GM12872 (cell line): ENCODE results near the gene RABGEF1.

Experiments used
- TF ChIP-seq, protein P1 (sequence below): IDR thresholded peaks from 3 replicates; pipeline ENCODE4 v1.5.1; 2011; ENCODE audit warnings: low read depth, mild to moderate bottlenecking, low read length, moderate library complexity; ENCODE audit not compliant: insufficient read depth

RABGEF1 gene

DNA sequence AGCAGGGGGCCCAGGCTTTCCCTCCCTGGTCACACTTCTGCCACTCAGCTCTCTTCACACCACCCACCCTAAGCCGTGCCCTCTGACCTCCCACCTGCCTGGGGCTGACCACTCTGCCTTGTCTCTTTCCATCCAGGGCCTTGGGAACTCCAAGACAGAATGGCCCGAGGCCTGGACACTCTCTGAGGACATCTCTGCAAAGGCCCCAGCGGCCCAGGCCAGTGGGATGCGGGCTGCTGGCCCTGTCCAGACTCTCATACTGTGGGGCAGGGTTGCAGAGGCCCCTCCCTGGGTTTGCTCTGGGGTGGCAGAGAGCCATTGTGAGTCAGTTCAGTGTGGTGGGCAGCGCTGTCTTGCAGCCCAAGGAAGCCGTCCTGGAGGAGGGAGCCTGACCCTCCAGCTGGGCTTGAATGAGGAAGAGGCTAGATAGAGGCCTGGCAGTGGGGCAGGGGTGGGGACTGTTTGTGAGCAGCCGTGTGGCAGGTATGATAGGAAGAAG is 39.9 kb upstream of the RABGEF1 start:
- TF ChIP-seq, protein P1, sequence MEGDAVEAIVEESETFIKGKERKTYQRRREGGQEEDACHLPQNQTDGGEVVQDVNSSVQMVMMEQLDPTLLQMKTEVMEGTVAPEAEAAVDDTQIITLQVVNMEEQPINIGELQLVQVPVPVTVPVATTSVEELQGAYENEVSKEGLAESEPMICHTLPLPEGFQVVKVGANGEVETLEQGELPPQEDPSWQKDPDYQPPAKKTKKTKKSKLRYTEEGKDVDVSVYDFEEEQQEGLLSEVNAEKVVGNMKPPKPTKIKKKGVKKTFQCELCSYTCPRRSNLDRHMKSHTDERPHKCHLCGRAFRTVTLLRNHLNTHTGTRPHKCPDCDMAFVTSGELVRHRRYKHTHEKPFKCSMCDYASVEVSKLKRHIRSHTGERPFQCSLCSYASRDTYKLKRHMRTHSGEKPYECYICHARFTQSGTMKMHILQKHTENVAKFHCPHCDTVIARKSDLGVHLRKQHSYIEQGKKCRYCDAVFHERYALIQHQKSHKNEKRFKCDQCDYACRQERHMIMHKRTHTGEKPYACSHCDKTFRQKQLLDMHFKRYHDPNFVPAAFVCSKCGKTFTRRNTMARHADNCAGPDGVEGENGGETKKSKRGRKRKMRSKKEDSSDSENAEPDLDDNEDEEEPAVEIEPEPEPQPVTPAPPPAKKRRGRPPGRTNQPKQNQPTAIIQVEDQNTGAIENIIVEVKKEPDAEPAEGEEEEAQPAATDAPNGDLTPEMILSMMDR: no peak

DNA sequence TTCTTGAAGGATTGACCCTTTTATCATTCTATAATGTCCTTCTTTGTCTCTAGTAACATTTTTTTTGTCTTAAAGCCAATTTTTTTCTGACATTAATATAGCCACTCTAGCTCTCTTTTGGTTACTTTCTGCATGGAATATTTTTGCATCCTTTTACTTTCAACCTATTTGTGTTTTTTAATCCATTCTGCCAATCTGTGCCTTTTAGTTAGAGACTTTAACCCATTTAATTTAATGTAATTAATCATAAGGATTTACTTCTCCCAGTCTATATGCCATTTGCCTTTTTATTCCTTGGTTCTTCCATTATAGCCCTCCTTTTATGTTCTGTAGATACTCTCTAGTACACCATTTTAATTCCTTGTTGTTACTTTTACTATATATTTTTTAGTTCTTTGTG is 32.7 kb upstream of the RABGEF1 start:
- TF ChIP-seq, protein P1: no peak

DNA sequence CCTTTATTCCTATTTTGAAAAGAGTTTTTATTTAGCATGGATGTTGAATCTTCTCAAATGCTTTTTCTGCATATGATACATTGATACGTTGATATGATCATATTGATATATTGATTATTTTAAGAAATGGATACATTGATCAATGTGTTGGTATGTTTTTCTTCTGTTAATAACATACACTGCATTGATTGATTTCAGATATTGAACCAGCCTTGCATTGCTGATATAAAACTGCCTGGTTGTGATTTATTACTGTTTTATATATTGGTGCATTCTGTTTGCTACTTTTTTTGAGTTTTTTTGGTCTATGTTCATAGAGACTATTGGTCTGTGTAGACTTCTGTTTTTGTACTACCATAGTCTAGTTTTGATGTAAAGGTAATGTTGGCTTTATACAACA is 26.8 kb upstream of the RABGEF1 start:
- TF ChIP-seq, protein P1: no peak

DNA sequence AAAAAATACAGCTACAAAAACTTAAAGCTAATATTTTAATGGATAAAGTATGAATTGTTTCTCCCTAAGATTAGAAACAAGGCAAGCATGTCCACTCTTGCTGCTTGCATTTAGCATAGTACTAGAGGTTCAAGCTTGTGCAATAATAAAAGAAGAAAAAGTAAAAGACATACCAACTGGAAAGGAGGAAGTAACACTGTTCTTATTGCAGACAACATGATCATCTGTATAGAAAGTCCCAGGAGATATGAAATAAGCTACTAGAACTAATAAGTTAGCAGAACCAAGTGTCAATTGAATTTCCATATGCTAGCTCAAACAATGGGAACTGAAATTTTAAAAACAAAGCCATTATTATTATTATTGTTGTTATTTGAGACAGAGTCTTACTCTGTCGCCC is 20.0 kb upstream of the RABGEF1 start:
- TF ChIP-seq, protein P1: no peak

DNA sequence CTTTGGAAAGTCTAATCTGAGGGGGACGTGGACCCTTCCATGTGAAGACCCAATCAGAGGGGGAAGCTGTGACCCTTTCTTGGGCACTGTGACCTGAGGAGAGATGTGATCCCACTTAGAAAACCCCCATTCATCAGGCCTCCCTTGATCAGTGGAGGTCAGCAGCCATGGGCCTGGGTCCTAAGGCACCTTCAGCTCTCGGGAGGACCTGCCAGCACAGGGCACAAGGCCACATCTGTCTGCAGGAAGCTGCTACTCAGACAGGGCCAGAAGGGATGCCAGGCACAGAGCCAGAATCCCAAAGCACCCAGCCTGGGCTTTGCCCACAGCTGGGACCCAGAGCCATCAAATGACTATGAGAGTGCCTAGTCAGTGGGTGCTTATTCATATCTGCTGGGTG is 14.7 kb upstream of the RABGEF1 start:
- TF ChIP-seq, protein P1: no peak

DNA sequence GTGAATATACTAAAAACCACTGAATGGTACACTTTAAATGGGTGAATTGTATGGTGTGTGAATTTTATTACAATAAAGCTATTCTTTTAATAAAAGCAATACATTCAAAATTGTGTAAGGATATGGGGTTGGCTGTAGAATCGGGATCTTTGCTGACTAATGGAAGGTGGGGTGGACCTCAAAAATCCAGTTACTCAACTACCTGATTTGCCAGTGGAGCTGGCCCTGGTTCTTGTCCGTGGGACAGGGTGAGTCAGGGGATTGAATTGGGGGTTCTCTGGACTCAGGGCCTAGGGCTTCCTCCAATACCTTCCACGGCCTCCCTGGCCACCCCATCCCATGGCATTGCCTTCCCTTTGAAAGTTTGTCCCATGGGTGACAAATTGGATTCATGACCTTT is 13.5 kb upstream of the RABGEF1 start:
- TF ChIP-seq, protein P1: no peak

DNA sequence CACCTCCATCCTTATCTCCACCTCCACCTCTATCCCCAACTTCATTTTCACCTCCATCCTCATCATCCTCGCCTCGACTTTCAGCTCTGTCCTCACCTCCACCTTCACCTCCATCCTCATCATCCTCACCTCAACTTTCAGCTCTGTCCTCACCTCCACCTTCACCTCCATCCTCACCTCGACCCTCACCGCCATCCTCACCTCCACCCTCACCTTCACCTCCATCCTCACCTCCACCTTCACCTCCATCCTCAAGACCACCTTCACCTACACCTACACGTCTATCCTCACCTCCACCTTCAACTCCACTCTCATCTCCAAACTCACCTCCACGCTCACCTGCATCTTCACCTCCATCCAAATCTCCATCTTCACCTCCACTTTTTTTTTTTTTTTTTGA is 12.0 kb upstream of the RABGEF1 start:
- TF ChIP-seq, protein P1: no peak

DNA sequence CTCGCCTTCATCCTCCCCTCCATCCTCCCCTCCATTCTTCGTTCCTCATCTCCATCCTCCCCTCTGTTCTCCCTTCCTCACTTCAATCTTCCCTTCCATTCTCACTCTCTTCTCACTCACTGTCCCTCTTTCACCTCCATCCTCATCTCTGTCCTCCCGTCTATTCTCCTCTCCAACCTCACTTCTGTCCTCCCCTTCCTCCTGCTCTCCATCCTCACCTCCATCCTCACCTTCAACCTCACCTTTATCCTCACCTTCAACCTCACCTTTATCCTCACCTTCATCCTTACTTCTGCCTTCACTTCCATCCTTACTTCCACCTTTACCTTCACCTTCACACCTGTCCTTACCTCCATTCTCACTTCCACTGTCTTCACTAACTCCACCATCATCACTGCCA is 11.3 kb upstream of the RABGEF1 start:
- TF ChIP-seq, protein P1: no peak
